Lung (tissue), 12 donors: ENCODE data around the gene GNB5. TPM values are rescaled to one million over a fixed set of nuclear protein-coding genes. Genes with fewer than 3 reads are reported as not detected.
"Not testable (repeated sequence)": the region's sequence is repeated elsewhere in the genome, so short reads cannot be mapped to it uniquely, and the experiment has no call there.

ENCODE experiments used
- ATAC-seq: fragments of 200-7000 bp; cut with Tn5 transposase; one replicate; pipeline ENCODE4 v1.9.1; 2020; ENCODE audit warnings: moderate number of reproducible peaks; ENCODE audit not compliant: insufficient read depth, low FRiP score
- DNase-seq, 3 donors: peaks; one replicate each; pipeline ENCODE4 v3.0.0-alpha.2; 2013 to 2017
- H3K27ac ChIP-seq, 2 donors: one replicate each; pipeline ENCODE4 v1.5.1; 2013; ENCODE audit warnings: mild to moderate bottlenecking in 2 of 2, moderate library complexity in 2 of 2, control low read depth in 1 of 2, inconsistent platforms in 1 of 2, low read depth in 1 of 2, low read length in 1 of 2
- H3K27me3 ChIP-seq, 3 donors: one replicate each; pipeline ENCODE4 v1.5.1; 2013; ENCODE audit warnings: low read length in 2 of 3; ENCODE audit not compliant: control insufficient read depth in 3 of 3, insufficient read depth in 3 of 3
- H3K36me3 ChIP-seq, 4 donors: one replicate each; pipeline ENCODE4 v1.5.1; 2013; ENCODE audit warnings: low read length in 4 of 4, mild to moderate bottlenecking in 1 of 4, moderate library complexity in 1 of 4; ENCODE audit not compliant: control insufficient read depth in 4 of 4, insufficient read depth in 4 of 4
- H3K4me1 ChIP-seq, 5 donors: one replicate each; pipeline ENCODE4 v1.5.1; 2013; ENCODE audit warnings: low read length in 5 of 5, mild to moderate bottlenecking in 2 of 5, moderate library complexity in 1 of 5; ENCODE audit not compliant: control insufficient read depth in 5 of 5, insufficient read depth in 5 of 5
- H3K4me3 ChIP-seq: one replicate; pipeline ENCODE4 v1.5.1; 2013; ENCODE audit warnings: mild to moderate bottlenecking, control low read depth, moderate library complexity
- H3K9ac ChIP-seq, 2 donors: one replicate each; pipeline ENCODE4 v1.5.1; 2013; ENCODE audit warnings: low read length in 2 of 2, control low read depth in 1 of 2; ENCODE audit not compliant: insufficient read depth in 1 of 2
- H3K9me3 ChIP-seq, 4 donors: one replicate each; pipeline ENCODE4 v1.5.1; 2013; ENCODE audit warnings: low read length in 3 of 4, mild to moderate bottlenecking in 1 of 4, moderate library complexity in 1 of 4; ENCODE audit not compliant: control insufficient read depth in 4 of 4, insufficient read depth in 3 of 4
- WGBS, 2 donors: extraction: QIAGEN DNeasy Blood & Tissue Kit; methylation state at CpG; one replicate each; pipeline ENCODE4 v1.1.7; 2013; 5-methylcytosine and 5-hydroxymethylcytosine counted together
- polyA plus RNA-seq, 2 donors: library from polyadenylated mRNA; stranded (reverse); fragments of 200-250 nt; gene quantifications; one replicate each; pipeline ENCODE4 v1.2.1, GENCODE V29; 2013
- total RNA-seq, 2 donors: library from RNA; depleted of rRNA in 1 of 2; stranded (reverse); fragments of >200 nt in 1 of 2; gene quantifications; one replicate each; pipeline ENCODE4 v1.2.1, GENCODE V29; 2014 to 2021
- TF ChIP-seq, protein P1 (sequence below): IDR thresholded peaks from 2 replicates; pipeline ENCODE4 v1.5.1; 2012; ENCODE audit warnings: mild to moderate bottlenecking; ENCODE audit errors: control extremely low read depth, extremely low read depth
- donor health status: control.
- donor health status: control.
- donor health status: Bipolar disorder and iron deficiency.
- donor health status: healthy.
- donor health status: DM: yes; HTN: yes; CAD: no.

The GNB5 gene
- total and polyA plus RNA-seq, 4 donors: 8.0 to 21.5 (median 11.2) TPM

GRCh38 chr15:52165494-52166131, 25.6 kb downstream of the GNB5 start:
- WGBS, 2 donors: 90 to 94% methylated on average over 5 of the region's 5 CpGs
- not testable (repeated sequence) for H3K4me1 ChIP-seq, H3K9ac ChIP-seq, H3K4me3 ChIP-seq, ATAC-seq, H3K27me3 ChIP-seq, H3K9me3 ChIP-seq, DNase-seq, H3K36me3 ChIP-seq, H3K27ac ChIP-seq

DNA sequence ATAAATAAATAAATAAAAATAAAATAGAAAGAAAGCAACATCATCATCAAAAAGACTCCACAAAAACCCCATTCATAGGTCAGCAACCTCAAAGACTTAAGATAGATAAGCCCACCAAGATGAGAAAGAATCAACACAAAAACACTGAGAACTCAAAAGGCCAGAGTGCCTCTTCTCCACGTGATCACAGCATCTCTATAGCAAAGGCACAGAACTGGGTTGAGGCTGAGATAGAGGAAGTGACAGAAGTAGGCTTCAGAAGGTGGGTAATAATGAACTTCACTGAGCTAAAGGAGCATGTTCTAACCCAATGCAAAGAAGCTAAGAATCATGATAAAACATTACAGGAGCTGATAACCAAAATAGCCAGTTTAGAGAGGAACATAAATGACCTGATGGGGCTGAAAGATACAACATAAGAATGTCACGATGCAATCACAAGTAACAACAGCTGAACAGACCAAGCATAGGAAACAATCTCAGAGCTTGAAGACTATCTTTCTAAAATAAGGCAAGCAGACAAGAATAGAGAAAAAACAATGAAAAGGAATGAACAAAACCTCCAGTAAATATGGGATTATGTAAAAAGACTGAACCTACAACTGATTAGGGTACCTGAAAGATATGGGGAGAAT, 26.4 kb downstream of the GNB5 start:
- TF ChIP-seq, protein P1, sequence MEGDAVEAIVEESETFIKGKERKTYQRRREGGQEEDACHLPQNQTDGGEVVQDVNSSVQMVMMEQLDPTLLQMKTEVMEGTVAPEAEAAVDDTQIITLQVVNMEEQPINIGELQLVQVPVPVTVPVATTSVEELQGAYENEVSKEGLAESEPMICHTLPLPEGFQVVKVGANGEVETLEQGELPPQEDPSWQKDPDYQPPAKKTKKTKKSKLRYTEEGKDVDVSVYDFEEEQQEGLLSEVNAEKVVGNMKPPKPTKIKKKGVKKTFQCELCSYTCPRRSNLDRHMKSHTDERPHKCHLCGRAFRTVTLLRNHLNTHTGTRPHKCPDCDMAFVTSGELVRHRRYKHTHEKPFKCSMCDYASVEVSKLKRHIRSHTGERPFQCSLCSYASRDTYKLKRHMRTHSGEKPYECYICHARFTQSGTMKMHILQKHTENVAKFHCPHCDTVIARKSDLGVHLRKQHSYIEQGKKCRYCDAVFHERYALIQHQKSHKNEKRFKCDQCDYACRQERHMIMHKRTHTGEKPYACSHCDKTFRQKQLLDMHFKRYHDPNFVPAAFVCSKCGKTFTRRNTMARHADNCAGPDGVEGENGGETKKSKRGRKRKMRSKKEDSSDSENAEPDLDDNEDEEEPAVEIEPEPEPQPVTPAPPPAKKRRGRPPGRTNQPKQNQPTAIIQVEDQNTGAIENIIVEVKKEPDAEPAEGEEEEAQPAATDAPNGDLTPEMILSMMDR: no peak
- ATAC-seq: no peak
- 76 to 88% methylated on average over 2 of the region's 2 CpGs for WGBS, 2 donors

GRCh38 chr15:52163321-52164190, 27.6 kb downstream of the GNB5 start:
- Histone ChIP-seq H3K36me3 (peaks cover 0 to 3% (median under 1%) of the 10 kb centered on the region in 4 donors), H3K4me3 (no peak overlapping the region), H3K4me1 (no peaks in the 10 kb centered on the region), H3K9me3 (no peaks in the 10 kb centered on the region), H3K27ac (no peak overlapping the region), H3K27me3 (no peaks in the 10 kb centered on the region), H3K9ac (no peak overlapping the region)
- TF ChIP-seq, protein P1: no peak
- WGBS, 2 donors: 93 to 97% methylated on average over 19 of the region's 19 CpGs
- ATAC-seq (no peak), DNase-seq (no peak)

More for the DNA sequence above, 26.4 kb downstream of the GNB5 start:
- Histone ChIP-seq H3K27me3 (no peaks in the 10 kb centered on the region), H3K4me1 (no peaks in the 10 kb centered on the region), H3K4me3 (no peak overlapping the region), H3K27ac (no peak overlapping the region), H3K9ac (no peak overlapping the region), H3K9me3 (no peaks in the 10 kb centered on the region), H3K36me3 (peaks cover 0 to 3% (median 0%) of the 10 kb centered on the region in 4 donors)
- no peak for DNase-seq

GRCh38 chr15:52162876-52163275, 28.3 kb downstream of the GNB5 start:
- Histone ChIP-seq H3K27ac (no peak overlapping the region), H3K9ac (no peak overlapping the region), H3K4me3 (no peak overlapping the region), H3K36me3 (peaks cover 0 to 3% (median under 1%) of the 10 kb centered on the region in 4 donors), H3K27me3 (no peaks in the 10 kb centered on the region), H3K9me3 (no peaks in the 10 kb centered on the region), H3K4me1 (no peaks in the 10 kb centered on the region)
- ATAC-seq (no peak), DNase-seq (no peak)
- WGBS, 2 donors: 91 to 94% methylated on average over 22 of the region's 22 CpGs
- TF ChIP-seq, protein P1: no peak
